Measurements from ENCODE around the gene EIF2B1.

Gene EIF2B1

GRCh38 chr12:123617144-123617543, 16.3 kb downstream of the EIF2B1 start:
- Histone ChIP-seq H3K4me3 (ENCODE audit: low read depth, low read length) (no peak overlapping the region), H3K36me3 (ENCODE audit: control insufficient read depth in 2 of 2, insufficient read depth in 1 of 2, low read length in 2 of 2) (peaks cover 64 to 93% of the 10 kb centered on the region in 2 experiments), H3K27ac (ENCODE audit: extremely low read depth, low read depth, low read length) (no peak overlapping the region), H3K4me1 (ENCODE audit: control insufficient read depth, insufficient read depth, low read length) (no peaks in the 10 kb centered on the region), H3K9me3 (ENCODE audit: control insufficient read depth, insufficient read depth, low read depth, low read length) (no peaks in the 10 kb centered on the region)
- POLR2A ChIA-PET, result no interaction called here
- no peak for TF ChIP-seq ZNF404 (tag by site-specific recombination; IDR thresholded peaks at IDR 0.05)
- TF ChIP-seq ZNF626 (tag by site-specific recombination; IDR thresholded peaks at IDR 0.05), result no peak
- TF ChIP-seq ZNF423 (tag by site-specific recombination; IDR thresholded peaks at IDR 0.05), result no peak
- no peak for TF ChIP-seq ZNF621 (tag by site-specific recombination; IDR thresholded peaks at IDR 0.05)
- CTCF ChIA-PET, result no interaction called here

- no peak for TF ChIP-seq ZNF544 (tag by site-specific recombination; IDR thresholded peaks at IDR 0.05)
- TF ChIP-seq ZBTB48 (tag by site-specific recombination; IDR thresholded peaks at IDR 0.05), result peak; percentile 48; the same call in 1 of the 2 replicates
- ChIA-PET CTCF (interaction anchor here (0.6 kb wide), 1 partner anchor 594 kb away, joined by 3 read pairs; no protein-coding TSS in a partner anchor), POLR2A (interaction anchor here (0.6 kb wide), 1 partner anchor 335 kb away, joined by 4 read pairs; no protein-coding TSS in a partner anchor)
- Histone ChIP-seq H3K36me3 (ENCODE audit: control insufficient read depth in 2 of 2, insufficient read depth in 1 of 2, low read length in 2 of 2) (peaks cover 55 to 92% of the 10 kb centered on the region in 2 experiments), H3K4me3 (ENCODE audit: low read depth, low read length) (no peak overlapping the region), H3K9me3 (ENCODE audit: control insufficient read depth, insufficient read depth, low read depth, low read length) (no peaks in the 10 kb centered on the region), H3K27ac (ENCODE audit: extremely low read depth, low read depth, low read length) (no peak overlapping the region), H3K4me1 (ENCODE audit: control insufficient read depth, insufficient read depth, low read length) (no peaks in the 10 kb centered on the region)
These were observed 19.0 kb downstream of the EIF2B1 start for GRCh38 chr12:123614531-123614930.

GRCh38 chr12:123614110-123614509, 19.4 kb downstream of the EIF2B1 start:
- H3K4me3 ChIP-seq (ENCODE audit: low read depth, low read length), result no peak overlapping the region
- peaks cover 55 to 92% of the 10 kb centered on the region in 2 experiments for H3K36me3 ChIP-seq (ENCODE audit: control insufficient read depth in 2 of 2, insufficient read depth in 1 of 2, low read length in 2 of 2)
- no peak overlapping the region for H3K27ac ChIP-seq (ENCODE audit: extremely low read depth, low read depth, low read length)
- no peak for TF ChIP-seq IKZF3 (tag by site-specific recombination; IDR thresholded peaks at IDR 0.05)
- TF ChIP-seq ZNF302 (tag by site-specific recombination; IDR thresholded peaks at IDR 0.05; ENCODE audit: low read depth), result no peak
- no peak for TF ChIP-seq ZNF426 (tag by site-specific recombination; IDR thresholded peaks at IDR 0.05)
- TF ChIP-seq GFI1B (tag by site-specific recombination; IDR thresholded peaks at IDR 0.05), result no peak
- TF ChIP-seq TSHZ1 (tag by site-specific recombination; IDR thresholded peaks at IDR 0.05; ENCODE audit: borderline replicate concordance), result no peak
- no peak for TF ChIP-seq ZNF560 (tag by site-specific recombination; IDR thresholded peaks at IDR 0.05; ENCODE audit: borderline replicate concordance)
- TF ChIP-seq KLF17 (tag by site-specific recombination; IDR thresholded peaks at IDR 0.05), result no peak
- no peak for TF ChIP-seq ZNF140 (tag by site-specific recombination; IDR thresholded peaks at IDR 0.05)
- TF ChIP-seq ZFP3 (tag by site-specific recombination; IDR thresholded peaks at IDR 0.05; ENCODE audit: low read depth), result no peak
- no peak for TF ChIP-seq ZNF654 (tag by site-specific recombination; IDR thresholded peaks at IDR 0.05; ENCODE audit: low read depth)
- no peaks in the 10 kb centered on the region for H3K4me1 ChIP-seq (ENCODE audit: control insufficient read depth, insufficient read depth, low read length)
- ChIA-PET CTCF (interaction anchor here (0.6 kb wide), 1 partner anchor 594 kb away, joined by 3 read pairs; no protein-coding TSS in a partner anchor), POLR2A (interaction anchor here (0.6 kb wide), 1 partner anchor 334 kb away, joined by 4 read pairs; no protein-coding TSS in a partner anchor)
- H3K9me3 ChIP-seq (ENCODE audit: control insufficient read depth, insufficient read depth, low read depth, low read length), result no peaks in the 10 kb centered on the region
